GM19467 (cell line): ENCODE results near the gene PDC.
"Not testable (repeated sequence)": the region's sequence is repeated elsewhere in the genome, so short reads cannot be mapped to it uniquely, and the experiment has no call there.

Experiments
- ATAC-seq: cut with Tn5 transposase; IDR thresholded peaks from one replicate; pipeline ENCODE4 v1.9.1; 2021; ENCODE audit warnings: mild to moderate bottlenecking, moderate library complexity; ENCODE audit not compliant: unreplicated experiment

PDC gene

DNA sequence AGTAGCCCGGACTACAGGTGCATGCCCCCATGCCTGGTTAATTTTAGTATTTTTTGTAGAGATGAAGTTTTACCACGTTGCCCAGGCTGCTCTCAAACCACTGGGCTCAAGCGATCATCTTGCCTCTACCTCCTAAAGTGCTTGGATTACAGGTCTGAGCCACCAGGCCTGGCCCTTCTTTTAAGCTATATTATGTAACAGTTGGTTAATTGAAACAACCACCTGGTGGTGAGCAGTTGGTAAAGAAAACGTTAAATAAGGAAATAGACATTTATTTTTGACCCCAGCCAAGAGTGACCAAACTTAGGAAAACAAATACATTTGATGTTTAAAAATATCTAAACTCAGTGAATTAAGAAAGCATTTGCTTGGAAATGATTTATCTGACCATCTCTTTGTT is 12.1 kb upstream of the PDC start:
- no peak for ATAC-seq

DNA sequence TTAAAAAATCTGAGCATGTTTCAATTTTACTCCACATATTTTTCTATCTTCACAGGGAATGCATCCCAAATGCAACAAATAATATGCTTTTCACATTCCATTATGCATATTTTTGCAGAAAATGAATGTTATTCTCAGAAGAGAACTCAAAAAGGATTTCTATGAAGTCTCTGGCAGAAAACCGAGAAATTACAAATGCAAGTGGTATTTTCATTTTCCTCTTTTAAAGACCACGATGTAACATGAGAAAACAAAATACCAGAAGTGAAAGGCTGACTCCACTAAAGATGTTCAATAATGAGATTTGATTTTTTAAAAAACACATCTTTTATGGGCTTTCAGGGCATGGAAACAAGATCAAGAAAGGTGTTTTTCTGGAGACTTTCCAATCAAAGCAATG is 5.0 kb upstream of the PDC start:
- ATAC-seq: no peak

DNA sequence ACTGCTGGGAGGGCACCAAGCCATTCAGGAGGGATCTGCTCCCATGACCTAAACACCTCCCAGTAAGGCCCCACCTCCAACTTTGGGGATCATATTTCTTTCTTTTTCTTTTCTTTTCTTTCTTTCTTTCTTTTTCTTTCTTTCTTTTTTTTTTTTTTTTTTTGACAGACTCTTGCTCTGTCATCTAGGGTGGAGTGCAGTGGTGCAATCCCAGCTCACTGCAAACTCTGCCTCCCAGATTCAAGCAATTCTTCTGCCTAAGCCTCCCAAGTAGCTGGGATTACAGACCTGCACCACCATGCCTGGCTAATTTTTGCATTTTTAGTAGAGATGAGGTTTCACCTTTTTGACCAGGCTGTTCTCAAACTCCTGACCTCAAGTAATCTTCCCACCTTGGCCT is 4.6 kb upstream of the PDC start:
- ATAC-seq: not testable (repeated sequence)

DNA sequence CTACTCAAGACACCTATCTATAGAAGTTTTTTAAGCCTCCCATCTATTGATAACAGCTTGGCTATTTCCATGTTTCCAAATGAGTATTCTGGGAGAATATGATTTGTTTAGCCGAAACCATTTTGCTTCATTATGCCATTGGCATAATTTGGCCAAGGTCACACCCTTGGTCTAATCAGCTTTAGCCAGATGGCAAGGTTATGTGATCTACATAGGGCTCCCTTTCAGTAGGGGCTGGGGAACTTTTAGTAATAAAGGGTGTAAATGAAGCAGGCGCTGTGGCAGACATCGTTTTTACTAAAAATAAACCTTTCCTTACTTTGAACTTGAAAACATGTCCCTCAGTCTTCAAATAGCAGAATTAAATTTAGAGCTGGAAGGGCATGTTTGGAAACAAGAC is 3.0 kb upstream of the PDC start:
- ATAC-seq: no peak

DNA sequence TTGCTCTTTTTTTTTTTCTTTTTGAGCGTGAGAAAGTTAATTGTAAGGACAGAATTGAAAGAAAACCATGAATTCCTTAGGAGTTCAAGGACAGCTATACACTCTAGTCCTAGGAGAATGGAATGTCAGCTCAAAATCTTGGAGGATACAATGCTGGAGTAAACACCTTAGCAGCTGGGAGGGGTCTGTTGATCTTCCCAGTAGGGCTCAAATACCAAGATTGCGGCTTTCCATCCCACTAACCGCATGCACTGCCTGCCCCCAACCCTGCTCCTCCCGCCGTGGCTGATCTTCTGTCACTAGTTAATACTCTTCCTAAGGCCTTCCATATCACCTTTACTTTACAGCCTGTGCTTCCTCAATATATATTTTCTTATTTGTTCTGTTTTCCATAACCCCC is 2.6 kb upstream of the PDC start:
- no peak for ATAC-seq

DNA sequence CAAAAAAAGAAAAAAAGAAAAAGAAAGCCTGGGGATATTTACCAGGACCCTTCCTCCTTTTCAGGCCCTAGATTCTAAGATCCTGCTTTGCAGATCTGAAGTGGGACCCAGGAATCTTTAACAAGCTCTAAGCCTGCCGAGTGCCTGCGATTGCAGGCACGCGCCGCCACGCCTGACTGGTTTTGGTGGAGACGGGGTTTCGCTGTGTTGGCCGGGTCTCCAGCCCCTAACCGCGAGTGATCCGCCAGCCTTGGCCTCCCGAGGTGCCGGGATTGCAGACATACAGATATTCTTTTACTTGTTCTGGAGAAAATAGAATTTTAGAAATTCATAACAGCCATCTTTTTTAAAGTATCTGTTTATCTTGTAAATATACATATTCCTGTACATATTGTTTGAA is 1.8 kb downstream of the PDC start:
- not testable (repeated sequence) for ATAC-seq

DNA sequence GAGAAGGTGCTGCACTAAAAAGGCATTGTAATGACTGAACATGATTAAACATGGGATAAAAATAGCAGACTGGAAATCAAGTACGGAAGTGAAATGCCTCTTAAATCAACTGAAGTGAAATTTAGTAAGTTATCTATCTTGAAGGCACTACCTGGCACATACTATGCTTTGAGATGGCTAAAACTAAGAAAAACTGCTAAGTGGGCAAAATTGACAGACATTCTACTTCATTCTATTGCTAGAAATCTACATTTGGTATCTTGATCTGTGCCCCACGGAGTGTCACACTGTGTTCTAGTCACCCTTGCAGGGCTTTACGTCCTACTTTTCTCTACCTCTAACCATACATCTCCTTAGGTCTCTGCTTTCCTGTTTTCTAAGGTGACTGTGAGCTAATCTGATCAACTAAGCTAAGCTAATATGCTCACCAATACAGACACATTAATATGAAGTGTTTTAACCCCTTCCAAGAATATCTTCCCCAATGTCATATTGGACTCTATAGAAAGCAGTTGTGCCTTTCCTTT is 4.1 kb downstream of the PDC start:
- ATAC-seq: no peak

DNA sequence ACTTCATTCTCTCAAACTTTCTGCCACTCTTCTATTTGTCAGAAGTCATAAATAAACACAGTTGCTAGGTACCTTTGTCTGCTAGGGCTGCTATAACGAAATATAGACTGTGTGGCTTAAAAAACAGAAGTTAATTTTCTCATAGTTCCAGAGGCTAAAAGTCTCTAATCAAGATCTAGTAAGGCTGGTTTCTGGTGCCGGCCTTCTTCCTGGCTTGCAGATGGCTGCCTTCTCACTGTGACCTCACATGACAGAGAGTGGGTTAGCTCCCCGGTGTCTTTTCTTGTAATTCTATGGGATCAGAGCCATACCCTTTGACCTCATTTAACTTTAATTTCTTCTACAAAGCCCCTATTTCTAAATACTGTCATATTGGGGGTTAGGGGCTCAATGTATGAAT is 5.9 kb downstream of the PDC start:
- no peak for ATAC-seq

DNA sequence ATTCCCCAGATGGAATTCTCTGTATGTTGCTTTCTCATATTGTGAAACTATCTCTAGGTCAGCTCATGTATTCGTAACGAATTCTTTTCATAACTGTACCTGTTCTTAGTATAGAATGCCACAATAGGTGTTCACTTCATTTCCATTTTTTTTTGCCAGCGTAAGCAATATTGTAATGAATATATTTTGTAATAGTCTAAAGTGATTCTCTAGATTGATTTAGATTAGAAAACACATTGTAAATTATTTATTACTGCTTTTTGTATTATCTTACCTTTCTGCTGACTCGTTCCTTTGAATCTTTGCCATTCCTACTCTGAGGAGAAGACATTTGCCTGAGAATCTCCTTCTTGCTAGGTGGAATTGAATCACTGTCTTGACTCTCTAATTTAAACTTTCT is 14.8 kb downstream of the PDC start:
- no peak for ATAC-seq

DNA sequence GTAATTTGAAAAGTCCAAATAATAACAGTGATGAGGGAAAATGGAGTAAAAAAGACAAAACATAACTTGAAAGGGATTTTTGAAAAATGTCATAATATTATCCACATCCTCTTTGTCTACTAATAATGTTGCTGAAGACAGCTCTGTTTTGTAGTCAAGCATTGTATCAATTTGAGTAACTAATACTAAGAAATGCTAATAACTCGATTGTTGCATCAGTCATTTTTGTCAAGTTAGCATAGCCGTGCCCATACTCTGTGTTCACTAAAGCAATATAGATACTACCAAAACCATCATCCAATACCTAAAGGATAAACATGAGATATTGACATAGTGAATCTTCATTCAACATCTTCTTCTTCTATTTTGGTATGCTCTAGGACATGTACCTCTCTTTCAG is 17.3 kb downstream of the PDC start:
- no peak for ATAC-seq

DNA sequence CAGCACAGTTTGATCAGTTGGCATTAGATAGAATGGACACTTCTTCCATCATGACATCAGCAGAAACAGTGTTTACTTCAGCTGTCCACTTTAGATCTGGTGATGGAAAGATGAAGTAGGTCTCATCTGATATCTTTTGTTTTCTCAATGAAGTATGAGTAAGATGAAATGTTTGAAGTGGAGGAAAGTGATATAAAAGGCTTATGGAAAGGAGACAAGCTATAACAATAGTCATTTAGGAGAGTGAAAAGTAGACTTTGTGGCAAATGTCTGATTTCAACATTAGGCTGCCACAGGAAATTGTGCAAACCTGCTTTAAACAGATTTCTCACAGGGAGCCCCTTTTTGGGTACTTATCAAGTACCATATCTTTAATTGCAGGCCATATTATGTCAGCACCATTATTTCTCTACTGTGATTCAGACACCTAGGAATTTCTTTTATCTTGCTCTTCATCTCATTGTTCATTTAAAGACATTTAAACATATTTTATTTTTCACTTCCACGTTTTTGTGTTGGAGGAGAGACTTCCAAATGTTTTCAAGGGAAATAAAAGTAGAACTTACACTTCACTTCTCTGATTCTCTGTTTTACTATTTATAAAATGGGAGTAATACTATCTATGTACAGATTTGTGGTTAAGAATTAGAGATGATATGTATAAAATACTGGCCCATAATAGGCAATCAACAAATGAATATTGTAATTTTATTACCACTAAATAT is 18.1 kb downstream of the PDC start:
- ATAC-seq: no peak

DNA sequence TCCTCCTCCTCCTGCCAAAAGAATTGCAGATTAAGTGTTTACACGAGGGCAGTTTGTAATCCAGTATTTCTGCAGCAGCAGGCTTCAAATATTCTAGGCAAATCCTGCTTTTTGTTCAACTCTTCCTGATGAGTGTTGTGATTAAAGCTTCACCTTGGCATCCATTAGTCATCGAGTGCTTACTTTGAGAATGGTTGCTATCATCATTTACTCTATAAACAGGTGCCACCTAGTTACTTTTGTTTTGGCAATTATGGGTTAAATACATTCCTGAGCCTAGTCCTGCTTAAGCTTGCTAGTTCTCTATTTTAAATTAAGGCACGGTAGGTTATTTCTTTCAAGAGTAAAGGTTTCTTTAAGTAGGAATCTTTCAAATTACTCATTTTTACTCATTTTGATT is 20.3 kb downstream of the PDC start:
- ATAC-seq: no peak

DNA sequence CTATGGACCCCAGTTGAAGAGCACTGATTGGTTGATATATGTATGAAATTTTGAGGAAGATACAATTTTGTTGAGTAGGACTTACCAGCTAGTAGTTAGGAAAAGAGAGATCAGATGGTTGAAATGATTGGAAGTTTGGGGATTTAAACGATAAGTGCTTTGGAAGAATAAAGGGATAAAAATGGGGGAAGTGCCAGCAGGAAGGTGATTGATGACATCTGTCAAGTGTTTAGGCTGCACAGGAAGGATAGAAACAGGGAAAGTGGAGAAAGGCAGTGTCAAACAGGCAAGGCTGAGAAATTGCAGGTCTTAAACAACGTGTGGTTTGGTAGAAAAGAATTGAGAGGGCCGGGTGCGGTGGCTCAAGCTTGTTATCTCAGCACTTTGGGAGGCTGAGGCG is 22.3 kb downstream of the PDC start:
- no peak for ATAC-seq

DNA sequence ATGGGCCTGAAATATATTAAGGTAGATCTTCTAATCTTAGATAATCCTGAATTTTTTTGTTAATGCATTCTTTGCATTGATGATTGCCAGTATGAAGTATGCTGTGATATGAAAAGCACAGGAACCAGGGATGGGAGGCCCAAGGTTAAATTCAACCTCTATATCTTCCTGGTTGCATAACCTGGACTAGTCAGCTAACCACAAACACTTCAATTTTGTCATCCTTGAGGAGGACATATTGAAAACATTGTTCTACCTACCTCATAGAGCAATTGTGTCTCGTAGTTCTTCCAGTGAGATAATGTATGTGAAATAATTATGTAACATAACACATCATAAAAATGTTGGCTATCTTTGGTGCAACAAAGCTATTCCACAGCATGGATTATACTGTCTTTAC is 25.6 kb downstream of the PDC start:
- ATAC-seq: no peak

DNA sequence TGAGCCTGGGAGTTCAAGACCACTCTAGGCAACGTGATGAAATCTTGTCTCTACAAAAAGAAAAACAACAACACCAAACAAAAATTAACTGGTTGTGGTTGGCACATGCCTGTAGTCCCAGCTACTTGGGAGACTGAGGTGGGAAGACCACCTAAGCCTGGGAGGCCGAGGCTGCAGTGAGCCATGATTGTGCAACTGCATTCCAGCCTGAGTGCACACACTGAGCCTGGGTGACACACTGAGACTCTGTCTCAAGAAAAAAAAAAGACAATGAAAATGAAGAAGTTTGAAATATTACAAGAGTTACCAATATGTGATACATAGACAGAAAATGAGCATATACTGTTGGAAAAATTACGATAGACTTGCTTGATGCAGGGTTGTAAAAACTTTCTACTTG is 31.9 kb downstream of the PDC start:
- no peak for ATAC-seq

DNA sequence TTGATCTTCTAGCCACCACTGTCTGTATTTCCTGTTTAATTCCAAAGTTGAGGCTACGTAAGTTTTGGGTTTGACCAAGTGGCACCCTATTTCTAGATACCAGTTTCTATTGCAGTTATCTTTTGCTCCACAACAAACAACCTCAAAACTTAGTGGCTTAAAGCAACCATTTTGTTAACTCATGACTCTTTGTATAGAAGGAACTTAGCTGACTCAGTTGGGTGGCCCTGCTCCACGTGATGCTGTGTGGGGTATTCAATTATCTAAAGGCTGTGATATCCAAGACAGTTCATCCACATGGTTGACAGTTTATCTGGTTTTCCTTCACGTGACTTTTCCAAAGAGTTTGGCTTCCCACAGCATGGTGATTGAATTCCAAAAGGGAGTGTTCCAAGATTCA is 34.8 kb downstream of the PDC start:
- ATAC-seq: no peak

DNA sequence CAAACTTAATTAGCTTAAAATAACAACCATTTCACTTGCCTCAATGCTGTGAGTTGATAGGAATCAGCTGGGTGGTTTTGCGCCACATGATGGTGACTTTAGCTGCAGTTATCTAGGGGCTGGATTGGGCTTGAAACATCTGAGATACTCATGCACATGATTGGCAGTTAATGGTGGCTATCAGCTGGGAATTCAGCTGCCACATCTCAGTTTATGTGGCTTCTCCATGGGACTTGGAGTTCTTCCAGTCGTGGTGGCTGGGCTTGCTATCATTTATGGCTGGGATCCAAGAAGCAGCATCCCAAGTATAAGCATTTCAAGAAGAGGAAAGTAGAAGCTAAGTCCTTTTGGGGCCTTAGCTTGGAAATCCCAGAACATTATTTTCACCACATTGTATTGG is 36.4 kb downstream of the PDC start:
- no peak for ATAC-seq

DNA sequence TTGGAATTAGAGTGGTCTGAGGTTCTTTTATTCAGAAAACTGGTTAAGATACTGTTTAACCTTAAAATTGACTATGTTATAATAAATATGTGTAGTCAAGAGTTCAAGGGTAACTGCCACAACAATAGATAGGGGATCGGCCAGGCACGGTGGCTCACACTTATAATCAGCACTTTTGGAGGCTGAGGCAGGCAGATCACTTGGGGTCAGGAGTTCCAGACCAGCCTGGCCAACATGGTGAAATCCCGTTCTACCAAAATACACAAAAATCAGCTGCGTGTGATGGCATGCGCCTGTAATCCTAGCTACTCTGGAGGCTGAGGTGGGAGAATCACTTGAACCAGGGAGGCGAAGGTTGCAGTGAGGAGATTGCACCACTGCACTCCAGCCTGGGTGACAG is 39.5 kb downstream of the PDC start:
- no peak for ATAC-seq

DNA sequence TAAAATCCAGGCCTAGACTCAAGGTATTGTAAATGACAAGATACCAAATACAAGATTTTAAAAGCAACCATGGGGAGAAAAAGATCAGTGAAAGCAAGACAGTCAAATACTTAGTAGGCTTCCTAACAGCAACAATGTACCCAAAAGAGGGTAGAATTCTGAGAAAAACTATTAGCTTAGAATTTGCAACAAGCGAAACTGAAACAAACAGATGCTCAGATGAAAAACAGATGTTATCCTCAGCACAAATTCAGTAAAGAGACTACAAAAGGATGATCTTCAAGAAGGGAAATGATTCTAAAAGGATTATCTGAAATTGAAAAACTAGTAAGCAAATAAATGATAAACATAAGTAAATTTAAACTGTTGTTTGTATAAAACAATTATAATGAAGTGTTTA is 40.0 kb downstream of the PDC start:
- ATAC-seq: peak; percentile 75

DNA sequence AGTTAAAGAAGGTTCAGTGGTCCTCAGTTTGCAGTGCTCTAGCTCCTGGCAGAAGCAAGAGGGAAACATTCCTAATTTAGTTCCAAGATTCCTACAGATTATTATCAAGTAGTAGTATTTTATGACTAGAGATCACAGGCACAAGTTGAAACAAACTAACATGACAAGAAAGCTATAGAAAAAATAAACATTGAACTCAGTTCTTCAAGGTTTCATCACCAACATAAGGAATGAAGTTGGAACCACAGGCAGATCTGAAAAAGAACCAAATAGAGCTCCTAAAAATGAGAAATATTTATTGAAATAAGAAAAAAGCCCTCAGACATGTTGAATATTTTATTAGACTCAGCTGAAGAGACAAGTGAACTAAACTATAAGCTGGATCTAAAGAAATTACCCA is 40.6 kb downstream of the PDC start:
- no peak for ATAC-seq

DNA sequence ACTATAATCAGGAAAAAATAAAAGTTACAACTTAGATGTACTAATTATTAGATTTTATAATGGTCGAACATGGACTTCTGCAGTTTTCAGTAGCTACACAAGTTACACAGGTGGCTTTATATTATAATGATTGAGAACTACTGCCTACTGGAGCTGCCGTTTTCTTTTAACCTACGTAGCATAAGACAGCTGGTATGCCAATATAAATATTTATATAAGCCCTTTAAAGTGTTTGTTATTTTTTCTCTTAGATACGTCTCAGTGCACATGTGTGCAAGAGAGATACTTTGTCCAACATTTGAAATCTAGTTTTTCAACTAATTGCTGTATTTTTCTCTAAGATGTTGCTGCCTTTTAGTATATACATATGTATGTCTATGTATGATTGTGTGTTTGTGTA is 42.4 kb downstream of the PDC start:
- no peak for ATAC-seq

DNA sequence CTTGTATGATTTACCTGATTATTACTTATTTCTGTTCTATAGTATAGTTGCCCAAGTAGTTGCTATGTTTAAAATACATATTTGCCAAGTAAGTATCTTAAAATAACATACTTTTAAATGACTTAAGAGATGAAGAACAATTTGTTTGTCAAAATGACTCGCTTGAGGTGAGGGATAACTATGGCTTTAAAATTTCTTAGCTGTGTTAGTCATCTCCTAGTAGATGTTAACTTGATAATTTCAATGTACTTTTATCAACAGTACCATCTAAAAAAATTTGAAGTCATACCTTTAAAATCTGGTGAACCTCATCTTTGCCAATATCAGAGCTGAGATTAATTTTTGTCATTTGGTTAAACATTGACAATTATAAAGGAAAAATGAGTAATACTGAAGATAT is 47.6 kb downstream of the PDC start:
- no peak for ATAC-seq

DNA sequence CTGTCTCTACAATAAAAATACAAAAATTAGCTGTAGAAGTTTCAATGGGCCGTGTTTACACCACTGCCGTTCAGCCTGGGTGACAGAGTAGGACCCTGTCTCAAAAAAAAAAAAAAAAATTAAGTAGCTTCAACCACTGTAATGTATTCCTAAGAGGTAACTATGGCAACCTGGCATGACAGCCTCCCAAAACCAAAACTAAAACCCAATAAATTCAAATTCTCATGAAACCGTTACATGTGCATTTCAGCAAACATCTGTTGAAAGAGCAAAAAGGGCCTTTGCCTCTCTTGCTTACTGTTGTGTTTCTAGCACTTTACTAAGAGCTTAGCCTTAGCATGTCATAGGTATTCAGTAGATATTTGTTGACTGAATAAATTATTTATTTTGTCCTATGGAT is 51.8 kb downstream of the PDC start:
- ATAC-seq: peak; percentile 65
